Measurements from ENCODE around the gene PPIH.
"Not testable (repeated sequence)": the region's sequence is repeated elsewhere in the genome, so short reads cannot be mapped to it uniquely, and the experiment has no call there.

Gene PPIH

GRCh38 chr1:42720868-42721267 is 62.6 kb downstream of the PPIH start:
- POLR2A ChIA-PET, result no interaction called here
- no peak overlapping the region for H3K4me3 ChIP-seq (ENCODE audit: low read depth, low read length)
- CTCF ChIA-PET, result no interaction called here
- no peaks in the 10 kb centered on the region for H3K4me1 ChIP-seq (ENCODE audit: control insufficient read depth, insufficient read depth, low read length)
- no peak overlapping the region for H3K27ac ChIP-seq (ENCODE audit: extremely low read depth, low read depth, low read length)
- H3K9me3 ChIP-seq (ENCODE audit: control insufficient read depth, insufficient read depth, low read depth, low read length), result no peaks in the 10 kb centered on the region
- H3K36me3 ChIP-seq (ENCODE audit: control insufficient read depth in 2 of 2, insufficient read depth in 1 of 2, low read length in 2 of 2), result peaks cover 0 to 26% of the 10 kb centered on the region in 2 experiments; a peak in 1 of 3 replicates
- TF ChIP-seq ZNF654 (tag by site-specific recombination; IDR thresholded peaks at IDR 0.05; ENCODE audit: low read depth), result no peak
- TF ChIP-seq ZNF37A (tag by site-specific recombination; IDR thresholded peaks at IDR 0.05), result no peak
- TF ChIP-seq SCRT2 (tag by site-specific recombination; IDR thresholded peaks at IDR 0.05), result no peak
- no peak for TF ChIP-seq ZNF223 (tag by site-specific recombination; IDR thresholded peaks at IDR 0.05)
- no peak for TF ChIP-seq ZFHX2 (tag by site-specific recombination; conservative IDR thresholded peaks at IDR 0.05)
- no peak for TF ChIP-seq ZFP41 (tag by site-specific recombination; IDR thresholded peaks at IDR 0.05; ENCODE audit: borderline replicate concordance)

- H3K4me3 ChIP-seq (ENCODE audit: low read depth, low read length), result no peak overlapping the region
- TF ChIP-seq ZNF362 (tag by site-specific recombination; IDR thresholded peaks at IDR 0.05) (0 out of 2 replicates have a peak, but pooled peaks have one; percentile 59), ZNF280C (tag by site-specific recombination; IDR thresholded peaks at IDR 0.05) (no peak), SETDB1 (IDR thresholded peaks at IDR 0.05; ENCODE audit: insufficient read length, low read length) (peak; percentile 54), PRDM6 (tag by site-specific recombination; IDR thresholded peaks at IDR 0.05) (peak; percentile 32; the same call in 1 of the 2 replicates)
- H3K36me3 ChIP-seq (ENCODE audit: control insufficient read depth in 2 of 2, insufficient read depth in 1 of 2, low read length in 2 of 2), result peaks cover 0 to 18% of the 10 kb centered on the region in 2 experiments; a peak in 1 of 3 replicates
- H3K4me1 ChIP-seq (ENCODE audit: control insufficient read depth, insufficient read depth, low read length), result no peaks in the 10 kb centered on the region
- ChIA-PET POLR2A (no interaction called here), CTCF (no interaction called here)
- no peak overlapping the region for H3K27ac ChIP-seq (ENCODE audit: extremely low read depth, low read depth, low read length)
- no peaks in the 10 kb centered on the region for H3K9me3 ChIP-seq (ENCODE audit: control insufficient read depth, insufficient read depth, low read depth, low read length)
Observed at GRCh38 chr1:42721926-42722325, 63.7 kb downstream of the PPIH start.

- POLR2A ChIA-PET, result interaction anchor here (0.7 to 1.6 kb wide), 3 partner anchors 39 to 1270 kb away, joined by 3 to 7 read pairs (median 4); partner anchors contain the start of genes C1orf50 and P3H1
- H3K4me3 ChIP-seq (ENCODE audit: low read depth, low read length); H3K4me1 ChIP-seq (ENCODE audit: control insufficient read depth, insufficient read depth, low read length); H3K9me3 ChIP-seq (ENCODE audit: control insufficient read depth, insufficient read depth, low read depth, low read length); CTCF ChIA-PET; H3K27ac ChIP-seq (ENCODE audit: extremely low read depth, low read depth, low read length): not testable (repeated sequence)
- peak; percentile 98 for TF ChIP-seq ZNF558 (tag by site-specific recombination; IDR thresholded peaks at IDR 0.05)
- peaks cover 0 to 13% of the 10 kb centered on the region in 2 experiments; a peak in 1 of 3 replicates for H3K36me3 ChIP-seq (ENCODE audit: control insufficient read depth in 2 of 2, insufficient read depth in 1 of 2, low read length in 2 of 2)
Observed at GRCh38 chr1:42722403-42722802, 64.2 kb downstream of the PPIH start.

- Histone ChIP-seq H3K9me3 (ENCODE audit: control insufficient read depth, insufficient read depth, low read depth, low read length) (no peaks in the 10 kb centered on the region), H3K36me3 (ENCODE audit: control insufficient read depth in 2 of 2, insufficient read depth in 1 of 2, low read length in 2 of 2) (peaks cover 0 to 4% of the 10 kb centered on the region in 2 experiments; a peak in 1 of 3 replicates), H3K4me3 (ENCODE audit: low read depth, low read length) (no peak overlapping the region), H3K27ac (ENCODE audit: extremely low read depth, low read depth, low read length) (no peak overlapping the region), H3K4me1 (ENCODE audit: control insufficient read depth, insufficient read depth, low read length) (no peaks in the 10 kb centered on the region)
- TF ChIP-seq PRDM2 (tag by site-specific recombination; IDR thresholded peaks at IDR 0.05; ENCODE audit: borderline replicate concordance) (no peak), ZNF76 (tag by site-specific recombination; IDR thresholded peaks at IDR 0.05; ENCODE audit: borderline replicate concordance, low read depth) (no peak), KLF16 (tag by site-specific recombination; IDR thresholded peaks at IDR 0.05) (no peak), PRDM1 (tag by site-specific recombination; IDR thresholded peaks at IDR 0.05) (peak; percentile 21; the same call in 1 of the 2 replicates), ZNF777 (tag by site-specific recombination; IDR thresholded peaks at IDR 0.05; ENCODE audit: borderline replicate concordance) (no peak)
- ChIA-PET POLR2A (interaction anchor here (1.0 to 1.6 kb wide), 2 partner anchors 40 to 43 kb away, joined by 3 to 4 read pairs; partner anchors contain the start of genes C1orf50 and P3H1), CTCF (interaction anchor here (0.7 kb wide), 1 partner anchor 424 kb away, joined by 3 read pairs; no protein-coding TSS in a partner anchor)
Observed at GRCh38 chr1:42723511-42723910, 65.3 kb downstream of the PPIH start.
